Activated T-helper 1 cell treated with anti-CD3 and anti-CD28 coated beads, Interleukin-12 subunit alpha, Interleukin-12 subunit beta, Interleukin-2, Interleukin-4 antibody, amounts not matched to agents 30 ng/mL and 10 ng/mL and 1 ng/mL, durations not matched to agents 14 hours and 24 hours and 36 hours (primary cell): ENCODE measurements around the gene FTCDNL1. TPM values are rescaled to one million over a fixed set of nuclear protein-coding genes. Genes with fewer than 3 reads are reported as not detected.

Experiments
- DNase-seq: peaks from one replicate; pipeline ENCODE4 v3.0.0; 2021; ENCODE audit warnings: low spot score
- H3K27ac Mint-ChIP-seq: one replicate; pipeline ENCODE4 v1.8.0; 2021; ENCODE audit warnings: mild to moderate bottlenecking, mixed read lengths
- H3K27me3 Mint-ChIP-seq: one replicate; pipeline ENCODE4 v1.8.0; 2022; ENCODE audit warnings: mild to moderate bottlenecking, moderate library complexity, mixed read lengths; ENCODE audit not compliant: insufficient read depth
- H3K36me3 Mint-ChIP-seq: one replicate; pipeline ENCODE4 v1.8.0; 2021; ENCODE audit warnings: low read depth, mixed read lengths
- H3K4me1 Mint-ChIP-seq: one replicate; pipeline ENCODE4 v1.8.0; 2021; ENCODE audit warnings: low read depth, mixed read lengths
- H3K4me3 Mint-ChIP-seq: one replicate; pipeline ENCODE4 v1.8.0; 2021; ENCODE audit warnings: mild to moderate bottlenecking, moderate library complexity, mixed read lengths
- H3K9me3 Mint-ChIP-seq: one replicate; pipeline ENCODE4 v1.8.0; 2021; ENCODE audit warnings: mixed read lengths
- intact Hi-C: fragments of 100-400 bp; cut with micrococcal nuclease; formaldehyde crosslinking; loops from one replicate; pipeline ENCODE4 v1.15.1; 2024
- total RNA-seq: library from RNA; stranded (reverse); gene quantifications from 2 replicates; pipeline ENCODE4 v1.2.3, GENCODE V29; 2022

The FTCDNL1 gene
- 1.7 and 2.1 TPM in 2 replicates for total RNA-seq

DNA sequence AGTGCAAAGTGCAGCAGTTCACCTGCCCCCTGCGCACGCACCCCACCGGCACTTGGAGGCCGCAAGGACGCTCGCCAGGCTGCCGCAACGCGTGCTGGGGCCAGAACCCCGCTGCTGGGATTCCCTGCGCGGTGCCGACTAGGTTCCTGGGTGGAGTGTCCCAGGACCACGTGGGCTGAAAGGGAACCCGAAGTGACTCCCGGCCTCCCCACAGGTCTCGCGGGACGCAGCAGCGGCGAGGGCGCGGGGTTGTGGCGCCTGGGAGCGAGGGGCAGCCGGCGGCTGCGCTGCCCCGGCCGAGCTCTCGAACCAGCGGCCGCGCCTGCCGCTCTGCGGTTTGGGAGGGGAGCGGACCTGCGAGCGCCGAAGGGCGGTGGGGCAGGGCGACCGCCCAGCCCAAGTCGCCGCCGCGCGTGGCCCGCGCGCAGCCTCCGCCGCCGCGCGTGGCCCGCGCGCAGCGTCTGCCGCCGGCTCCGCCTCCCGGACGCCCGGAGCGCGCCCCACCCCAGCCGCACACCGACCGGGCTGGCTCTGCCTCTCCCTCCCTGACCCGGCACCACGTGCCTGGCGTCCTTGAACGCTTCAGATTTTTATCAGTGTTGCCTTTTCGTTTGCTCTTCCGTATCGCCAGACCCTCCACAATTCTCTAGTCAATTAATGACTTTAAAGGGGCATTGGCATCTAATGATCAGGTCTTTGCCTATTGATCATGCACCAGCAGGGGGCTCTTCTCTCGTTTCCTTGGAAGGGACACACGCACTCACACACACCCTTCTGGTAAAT is at the start of gene FTCDNL1:
Gene FTCDNL1 (minus strand): TSS at position 475 of the 783 bp plus-strand sequence. CDS start 2,230 bp downstream, outside the sequence.
- Mint-ChIP-seq H3K4me1 (peaks cover 6% of the 10 kb centered on the region), H3K27me3 (peaks cover 15% of the 10 kb centered on the region), H3K27ac (peak within 1 kb of the TSS; percentile 86), H3K4me3 (peak within 1 kb of the TSS; percentile 94), H3K36me3 (no peaks in the 10 kb centered on the region), H3K9me3 (no peaks in the 10 kb centered on the region)
- DNase-seq, result peak; percentile 66
- intact Hi-C loops, result loop anchor here (1.0 to 5.0 kb wide), 3 partner anchors 60 to 1930 kb away; partner anchors contain the start of genes ALS2, C2orf69, MAIP1 and TYW5

GRCh38 chr2:199896617-199897016 is 45.6 kb upstream of the FTCDNL1 start:
- intact Hi-C loops, result no loop called here
- Mint-ChIP-seq H3K9me3 (no peaks in the 10 kb centered on the region), H3K27me3 (peaks cover 8% of the 10 kb centered on the region), H3K27ac (no peak overlapping the region), H3K4me3 (no peak overlapping the region), H3K4me1 (no peaks in the 10 kb centered on the region), H3K36me3 (no peaks in the 10 kb centered on the region)
- no peak for DNase-seq

DNA sequence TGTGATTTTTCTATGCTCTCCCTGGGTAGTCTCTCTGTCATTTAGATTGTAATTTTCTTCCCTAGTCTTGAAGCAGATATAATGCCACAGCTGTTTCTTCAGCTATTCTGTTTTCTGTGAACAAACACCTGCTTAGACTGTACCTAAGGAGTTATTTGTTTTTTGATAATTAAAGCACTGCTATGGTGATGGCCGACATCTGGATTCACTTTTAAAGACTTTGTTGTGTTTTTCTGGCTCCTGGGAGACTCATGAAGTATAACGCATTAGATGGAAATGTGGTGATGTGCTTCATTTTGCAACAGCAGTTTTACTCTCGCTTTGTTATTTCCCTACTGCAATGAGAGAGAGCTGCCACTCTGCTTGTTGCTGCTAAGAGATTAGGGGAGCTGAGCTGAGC is 44.4 kb upstream of the FTCDNL1 start:
- intact Hi-C loops, result no loop called here
- no peaks in the 10 kb centered on the region for H3K9me3 Mint-ChIP-seq
- no peak overlapping the region for H3K27ac Mint-ChIP-seq
- no peak for DNase-seq
- peaks cover 15% of the 10 kb centered on the region for H3K27me3 Mint-ChIP-seq
- no peaks in the 10 kb centered on the region for H3K4me1 Mint-ChIP-seq
- no peaks in the 10 kb centered on the region for H3K36me3 Mint-ChIP-seq
- H3K4me3 Mint-ChIP-seq, result no peak overlapping the region

DNA sequence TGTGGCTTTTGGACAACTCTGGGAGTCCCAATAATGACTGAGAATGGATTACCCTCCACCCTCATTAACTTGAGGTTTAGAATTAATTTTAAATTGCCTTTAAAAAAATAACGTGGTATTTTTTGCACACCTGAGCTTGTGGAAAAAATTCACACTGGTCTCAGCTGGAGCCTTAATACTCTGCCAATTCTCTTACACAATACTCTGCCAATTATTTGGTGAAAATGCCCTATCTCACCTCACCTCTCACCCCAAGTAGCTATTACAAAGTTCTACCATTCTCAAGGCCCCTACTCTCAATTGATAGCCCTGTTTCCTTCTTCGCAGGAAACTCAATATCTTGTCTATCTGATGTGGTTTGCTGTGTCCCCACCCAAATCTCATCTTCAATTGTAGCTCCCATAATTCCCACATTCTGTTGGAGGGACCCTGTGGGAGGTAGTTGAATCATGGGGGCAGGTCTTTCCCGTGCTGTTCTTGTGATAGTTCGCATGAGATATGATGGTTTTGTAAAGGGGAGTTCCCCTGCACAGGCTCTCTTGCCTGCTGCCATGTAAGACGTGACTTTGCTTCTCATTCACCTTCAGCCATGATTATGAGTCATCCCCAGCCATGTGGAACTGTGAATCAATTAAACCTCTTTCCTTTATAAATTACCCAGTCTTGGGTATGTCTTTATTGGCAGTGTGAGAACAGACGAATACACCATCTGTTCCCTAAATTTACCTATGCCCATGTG is 32.7 kb upstream of the FTCDNL1 start:
- Mint-ChIP-seq H3K27me3 (peaks cover 5% of the 10 kb centered on the region), H3K4me1 (no peaks in the 10 kb centered on the region), H3K36me3 (no peaks in the 10 kb centered on the region), H3K27ac (no peak overlapping the region), H3K9me3 (no peaks in the 10 kb centered on the region), H3K4me3 (no peak overlapping the region)
- DNase-seq, result no peak
- intact Hi-C loops, result no loop called here

DNA sequence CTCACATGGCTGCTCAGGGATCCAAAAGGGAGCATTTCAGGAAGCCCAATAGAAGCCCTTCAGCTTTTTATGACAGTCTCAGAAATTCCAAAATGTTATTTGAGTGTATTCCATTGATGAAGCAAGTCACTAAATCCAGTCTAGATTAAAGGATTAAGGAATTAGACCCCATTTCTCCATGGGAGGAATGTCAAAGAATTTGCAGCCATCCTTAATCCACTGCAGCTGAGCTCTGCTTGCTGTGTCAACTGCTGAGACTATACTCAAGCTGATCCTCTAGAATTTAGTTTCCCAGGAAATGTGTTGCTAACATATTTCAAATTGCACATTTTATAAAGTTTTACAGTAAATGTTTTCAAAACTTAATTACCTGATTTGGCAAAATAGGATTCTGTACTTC is 31.7 kb upstream of the FTCDNL1 start:
- intact Hi-C loops, result no loop called here
- Mint-ChIP-seq H3K36me3 (no peaks in the 10 kb centered on the region), H3K4me3 (no peak overlapping the region)

DNA sequence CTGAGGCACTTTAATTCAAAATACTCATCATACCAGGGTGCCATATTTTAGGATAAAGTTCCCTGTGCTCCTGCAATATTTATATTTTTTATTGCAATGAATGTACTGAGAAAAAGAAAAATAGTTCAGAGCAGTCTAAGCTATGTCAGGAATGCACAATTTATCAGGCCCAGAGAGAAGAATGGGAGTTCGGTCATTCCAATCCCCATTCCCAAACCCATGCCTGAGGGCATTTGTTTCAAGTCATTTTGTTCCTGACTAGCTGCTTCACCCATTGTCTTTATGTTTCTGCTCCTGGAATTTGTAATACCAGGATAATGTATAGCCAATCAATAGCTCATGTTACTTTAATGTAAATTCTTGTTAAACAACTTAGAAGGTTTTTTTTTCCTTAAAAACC is 24.4 kb upstream of the FTCDNL1 start:
- no peak for DNase-seq
- peaks cover 10% of the 10 kb centered on the region for H3K27me3 Mint-ChIP-seq
- H3K27ac Mint-ChIP-seq, result no peak overlapping the region
- peaks cover 15% of the 10 kb centered on the region for H3K9me3 Mint-ChIP-seq
- no peaks in the 10 kb centered on the region for H3K4me1 Mint-ChIP-seq
- no peak overlapping the region for H3K4me3 Mint-ChIP-seq
- no peaks in the 10 kb centered on the region for H3K36me3 Mint-ChIP-seq
- intact Hi-C loops, result no loop called here

More for the DNA sequence above, 31.7 kb upstream of the FTCDNL1 start:
- no peak overlapping the region for H3K27ac Mint-ChIP-seq
- H3K9me3 Mint-ChIP-seq, result no peaks in the 10 kb centered on the region
- no peaks in the 10 kb centered on the region for H3K4me1 Mint-ChIP-seq
- peaks cover 3% of the 10 kb centered on the region for H3K27me3 Mint-ChIP-seq
- DNase-seq, result no peak

GRCh38 chr2:199874209-199874608 is 23.2 kb upstream of the FTCDNL1 start:
- H3K27ac Mint-ChIP-seq, result no peak overlapping the region
- peaks cover 16% of the 10 kb centered on the region for H3K27me3 Mint-ChIP-seq
- no peak overlapping the region for H3K4me3 Mint-ChIP-seq
- no peak for DNase-seq
- intact Hi-C loops, result no loop called here
- H3K4me1 Mint-ChIP-seq, result no peaks in the 10 kb centered on the region
- no peaks in the 10 kb centered on the region for H3K36me3 Mint-ChIP-seq
- peaks cover 15% of the 10 kb centered on the region for H3K9me3 Mint-ChIP-seq

- Mint-ChIP-seq H3K27ac (no peak overlapping the region), H3K4me1 (no peaks in the 10 kb centered on the region), H3K4me3 (no peak overlapping the region), H3K27me3 (peaks cover 20% of the 10 kb centered on the region), H3K36me3 (no peaks in the 10 kb centered on the region), H3K9me3 (peaks cover 15% of the 10 kb centered on the region)
- intact Hi-C loops, result no loop called here
- no peak for DNase-seq
Measured at GRCh38 chr2:199870581-199870980, 19.6 kb upstream of the FTCDNL1 start.

DNA sequence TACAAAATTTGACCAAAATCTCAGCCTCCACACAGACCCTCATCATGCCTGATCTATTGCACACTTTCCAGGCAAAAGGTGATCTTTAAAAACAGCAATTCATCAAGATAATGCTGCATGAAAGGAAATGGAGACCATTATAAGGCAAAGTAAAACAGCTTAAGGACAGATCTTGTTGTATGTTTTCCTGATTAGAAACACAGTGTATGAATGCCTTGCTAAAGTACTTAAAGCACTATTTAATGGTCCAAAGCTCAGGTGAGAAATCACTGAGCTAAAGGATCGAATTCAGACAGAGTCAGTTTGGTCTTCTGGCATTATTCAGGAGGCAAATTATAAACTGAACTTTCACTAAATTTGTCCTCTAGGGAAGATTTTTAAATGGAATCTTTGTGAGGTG is 18.7 kb upstream of the FTCDNL1 start:
- no peak for DNase-seq
- Mint-ChIP-seq H3K36me3 (no peaks in the 10 kb centered on the region), H3K9me3 (peaks cover 10% of the 10 kb centered on the region), H3K27ac (no peak overlapping the region), H3K4me3 (no peak overlapping the region), H3K4me1 (no peaks in the 10 kb centered on the region), H3K27me3 (peaks cover 26% of the 10 kb centered on the region)
- intact Hi-C loops, result no loop called here

DNA sequence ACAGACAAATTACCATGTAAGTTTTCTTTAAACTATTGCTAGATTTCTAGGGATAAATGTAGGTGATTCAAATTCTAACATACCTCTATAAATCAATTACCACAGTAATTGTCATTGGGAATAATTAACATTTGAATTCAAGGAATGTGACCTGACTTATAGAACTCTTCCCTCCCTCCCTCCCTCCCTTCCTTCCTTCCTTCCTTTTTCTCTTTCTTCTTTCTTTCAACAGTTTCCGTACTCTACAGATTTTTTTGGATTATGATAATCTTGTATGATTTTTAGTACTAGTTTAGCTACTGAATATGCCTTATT is 18.2 kb upstream of the FTCDNL1 start:
- H3K4me3 Mint-ChIP-seq, result no peak overlapping the region
- peaks cover 5% of the 10 kb centered on the region for H3K9me3 Mint-ChIP-seq
- H3K4me1 Mint-ChIP-seq, result no peaks in the 10 kb centered on the region
- peaks cover 27% of the 10 kb centered on the region for H3K27me3 Mint-ChIP-seq
- no peak overlapping the region for H3K27ac Mint-ChIP-seq
- DNase-seq, result no peak
- intact Hi-C loops, result no loop called here
- H3K36me3 Mint-ChIP-seq, result no peaks in the 10 kb centered on the region

GRCh38 chr2:199868431-199869226 is 17.6 kb upstream of the FTCDNL1 start:
- Mint-ChIP-seq H3K4me1 (no peaks in the 10 kb centered on the region), H3K4me3 (no peak overlapping the region), H3K27me3 (peaks cover 32% of the 10 kb centered on the region), H3K9me3 (no peaks in the 10 kb centered on the region), H3K27ac (no peak overlapping the region), H3K36me3 (no peaks in the 10 kb centered on the region)
- DNase-seq, result no peak
- intact Hi-C loops, result no loop called here

- Mint-ChIP-seq H3K4me1 (no peaks in the 10 kb centered on the region), H3K4me3 (no peak overlapping the region), H3K27ac (no peak overlapping the region), H3K36me3 (no peaks in the 10 kb centered on the region), H3K27me3 (peaks cover 47% of the 10 kb centered on the region), H3K9me3 (no peaks in the 10 kb centered on the region)
- intact Hi-C loops, result no loop called here
- no peak for DNase-seq
Measured at GRCh38 chr2:199865905-199866304, 14.9 kb upstream of the FTCDNL1 start.

DNA sequence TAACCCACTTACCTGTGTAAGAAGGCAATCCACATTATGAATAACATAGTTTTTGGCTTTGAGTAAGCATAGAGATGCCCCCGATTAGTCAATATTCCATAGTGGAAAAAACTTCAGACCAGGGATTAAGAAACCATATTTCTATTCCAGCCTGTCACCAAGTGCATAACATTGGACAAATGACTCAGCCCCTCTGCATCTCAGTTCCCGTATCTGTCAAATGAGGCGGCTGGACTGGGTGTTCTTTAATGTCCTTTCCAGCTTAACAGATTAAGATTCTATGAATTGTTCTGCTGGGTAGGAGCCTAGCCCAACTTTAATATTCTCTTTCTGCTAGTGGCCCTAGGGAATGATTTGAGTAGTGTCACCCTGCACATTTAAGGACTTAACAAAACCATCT is 11.8 kb upstream of the FTCDNL1 start:
- Mint-ChIP-seq H3K36me3 (no peaks in the 10 kb centered on the region), H3K27ac (no peak overlapping the region), H3K4me1 (no peaks in the 10 kb centered on the region), H3K27me3 (peaks cover 39% of the 10 kb centered on the region), H3K9me3 (no peaks in the 10 kb centered on the region), H3K4me3 (no peak overlapping the region)
- intact Hi-C loops, result loop anchor here (5.0 kb wide), 1 partner anchor 80 kb away; no protein-coding TSS in a partner anchor
- no peak for DNase-seq
